Nephron (organoid): ENCODE measurements around the gene KMT2D.

Experiments
- H3K27ac Mint-ChIP-seq, 3 experiments: 2 replicates each; pipeline ENCODE4 v1.8.0; 2020; ENCODE audit warnings: mixed read lengths in 3 of 3, mild to moderate bottlenecking in 2 of 3, moderate library complexity in 1 of 3
- H3K27me3 Mint-ChIP-seq: 2 replicates; pipeline ENCODE4 v1.8.0; 2021; ENCODE audit warnings: low read depth, mild to moderate bottlenecking, moderate library complexity, mixed read lengths
- H3K36me3 Mint-ChIP-seq: 2 replicates; pipeline ENCODE4 v1.8.0; 2020; ENCODE audit warnings: low read depth, mixed read lengths
- H3K4me1 Mint-ChIP-seq: 2 replicates; pipeline ENCODE4 v1.8.0; 2020; ENCODE audit warnings: mixed read lengths
- H3K4me3 Mint-ChIP-seq, 3 experiments: 2 replicates each; pipeline ENCODE4 v1.8.0; 2020; ENCODE audit warnings: mild to moderate bottlenecking in 3 of 3, mixed read lengths in 3 of 3, moderate library complexity in 2 of 3
- H3K9me3 Mint-ChIP-seq: 2 replicates; pipeline ENCODE4 v1.8.0; 2020; ENCODE audit warnings: mixed read lengths
- TF ChIP-seq, protein P1 (sequence below), 3 experiments: fragments of 200-600 bp; sonication (generic); IDR thresholded peaks; one replicate each; pipeline ENCODE4 v1.5.0; 2021; ENCODE audit warnings: antibody characterized with exemption in 3 of 3; ENCODE audit not compliant: unreplicated experiment in 3 of 3

KMT2D gene

DNA sequence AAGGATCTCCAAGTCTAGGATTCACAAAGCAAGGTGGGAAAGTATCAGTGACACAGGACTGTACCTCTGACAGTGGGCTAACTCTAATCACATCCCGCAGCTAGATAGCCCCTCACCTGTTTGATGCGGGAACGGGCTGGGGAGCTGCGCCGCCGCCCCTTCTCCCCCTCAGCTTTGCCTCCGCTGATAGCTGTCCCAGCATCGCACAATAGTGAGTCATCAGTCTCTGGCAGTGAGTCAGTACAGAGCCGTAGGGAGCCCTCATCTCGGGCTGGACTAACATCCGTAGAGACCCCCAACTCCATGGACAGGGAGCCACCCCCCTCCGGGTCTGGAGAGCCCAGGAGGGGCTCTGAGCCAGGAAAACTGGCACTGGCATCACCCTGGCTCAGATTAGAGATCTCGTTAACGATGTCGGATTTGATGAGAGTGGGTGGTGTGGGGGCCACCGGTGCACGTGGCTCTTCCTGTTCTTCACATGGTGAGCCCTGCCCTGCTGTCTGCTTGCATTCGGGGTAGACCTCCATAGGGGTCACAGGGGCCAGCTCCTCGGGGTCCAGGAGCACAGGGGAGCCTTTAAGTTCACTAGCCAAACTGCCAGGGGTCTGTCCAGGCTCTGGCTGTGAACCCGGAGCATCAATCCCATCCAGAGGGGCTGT lies 10.9 kb downstream of the KMT2D start:
- TF ChIP-seq, protein P1, sequence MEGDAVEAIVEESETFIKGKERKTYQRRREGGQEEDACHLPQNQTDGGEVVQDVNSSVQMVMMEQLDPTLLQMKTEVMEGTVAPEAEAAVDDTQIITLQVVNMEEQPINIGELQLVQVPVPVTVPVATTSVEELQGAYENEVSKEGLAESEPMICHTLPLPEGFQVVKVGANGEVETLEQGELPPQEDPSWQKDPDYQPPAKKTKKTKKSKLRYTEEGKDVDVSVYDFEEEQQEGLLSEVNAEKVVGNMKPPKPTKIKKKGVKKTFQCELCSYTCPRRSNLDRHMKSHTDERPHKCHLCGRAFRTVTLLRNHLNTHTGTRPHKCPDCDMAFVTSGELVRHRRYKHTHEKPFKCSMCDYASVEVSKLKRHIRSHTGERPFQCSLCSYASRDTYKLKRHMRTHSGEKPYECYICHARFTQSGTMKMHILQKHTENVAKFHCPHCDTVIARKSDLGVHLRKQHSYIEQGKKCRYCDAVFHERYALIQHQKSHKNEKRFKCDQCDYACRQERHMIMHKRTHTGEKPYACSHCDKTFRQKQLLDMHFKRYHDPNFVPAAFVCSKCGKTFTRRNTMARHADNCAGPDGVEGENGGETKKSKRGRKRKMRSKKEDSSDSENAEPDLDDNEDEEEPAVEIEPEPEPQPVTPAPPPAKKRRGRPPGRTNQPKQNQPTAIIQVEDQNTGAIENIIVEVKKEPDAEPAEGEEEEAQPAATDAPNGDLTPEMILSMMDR (IDR thresholded peaks at IDR 0.05; ENCODE audit: unreplicated experiment in 3 of 3) = no peak
- H3K4me1 Mint-ChIP-seq = no peaks in the 10 kb centered on the region
- no peak overlapping the region for H3K4me3 Mint-ChIP-seq
- H3K27me3 Mint-ChIP-seq = no peaks in the 10 kb centered on the region
- H3K27ac Mint-ChIP-seq = no peak overlapping the region
- no peaks in the 10 kb centered on the region for H3K9me3 Mint-ChIP-seq
- peaks cover 90% of the 10 kb centered on the region for H3K36me3 Mint-ChIP-seq

DNA sequence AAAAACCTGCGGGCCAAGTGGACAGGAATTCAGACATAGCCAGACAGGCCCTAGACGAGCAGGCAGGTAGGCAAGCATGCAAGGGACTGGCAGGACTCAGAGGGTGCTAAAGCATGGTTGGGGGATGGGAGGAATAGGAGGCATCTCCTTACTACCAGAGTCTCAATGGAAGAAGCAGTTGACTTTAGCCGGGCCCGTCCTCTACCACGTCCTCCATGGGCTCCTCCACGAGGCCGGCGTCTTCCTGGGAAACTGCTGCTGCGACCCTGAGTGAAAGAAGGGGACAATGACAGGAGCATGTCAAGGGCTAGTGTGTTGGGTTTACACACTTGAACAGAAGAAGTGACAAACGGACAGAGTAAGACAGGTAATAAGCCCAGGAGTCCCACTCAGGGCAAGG lies 11.6 kb downstream of the KMT2D start:
- TF ChIP-seq, protein P1 (IDR thresholded peaks at IDR 0.05; ENCODE audit: unreplicated experiment in 3 of 3) = no peak

DNA sequence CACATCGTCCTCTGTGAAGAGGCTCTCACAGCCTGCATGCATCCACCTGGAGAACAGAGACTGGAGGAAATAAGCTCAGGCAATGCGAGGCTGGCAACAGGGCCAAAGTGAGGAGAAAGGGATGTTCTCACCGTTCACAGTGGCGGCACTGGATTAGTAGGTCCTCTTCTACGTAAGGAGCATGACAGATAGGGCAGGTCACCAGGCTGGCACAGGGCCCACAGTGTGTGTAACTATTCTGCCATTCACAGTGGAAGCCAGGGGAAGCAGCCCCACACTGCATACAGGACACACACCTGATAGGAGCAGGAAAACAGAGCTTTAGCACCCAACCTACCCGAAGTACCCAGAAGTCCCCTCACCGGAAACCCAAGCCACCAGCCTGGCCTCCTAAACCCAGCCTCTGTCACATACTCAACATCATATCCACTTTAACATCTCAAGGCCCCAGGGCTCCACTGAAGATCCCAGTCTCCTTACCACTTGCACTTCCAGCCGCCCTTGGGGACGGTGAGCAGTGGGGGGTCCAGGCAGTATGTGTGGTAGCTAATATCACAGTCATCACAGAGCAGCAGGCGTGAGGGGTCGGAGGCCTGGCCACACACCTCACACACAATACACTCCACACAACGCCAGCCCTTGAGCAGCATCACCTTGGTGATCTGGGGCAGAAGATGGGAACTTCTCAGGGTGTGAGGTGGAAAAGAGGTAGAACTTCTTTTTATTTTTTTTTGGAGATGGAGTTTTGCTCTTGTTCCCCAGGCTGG lies 14.3 kb downstream of the KMT2D start:
- Mint-ChIP-seq H3K27me3 (no peaks in the 10 kb centered on the region), H3K4me3 (no peak overlapping the region), H3K9me3 (no peaks in the 10 kb centered on the region), H3K4me1 (no peaks in the 10 kb centered on the region), H3K27ac (no peak overlapping the region), H3K36me3 (peaks cover 86% of the 10 kb centered on the region)
- TF ChIP-seq, protein P1 (IDR thresholded peaks at IDR 0.05; ENCODE audit: unreplicated experiment in 3 of 3) = no peak

More for the DNA sequence above, 11.6 kb downstream of the KMT2D start:
- no peaks in the 10 kb centered on the region for H3K9me3 Mint-ChIP-seq
- H3K27ac Mint-ChIP-seq = no peak overlapping the region
- peaks cover 90% of the 10 kb centered on the region for H3K36me3 Mint-ChIP-seq
- no peaks in the 10 kb centered on the region for H3K4me1 Mint-ChIP-seq
- H3K27me3 Mint-ChIP-seq = no peaks in the 10 kb centered on the region
- no peak overlapping the region for H3K4me3 Mint-ChIP-seq

DNA sequence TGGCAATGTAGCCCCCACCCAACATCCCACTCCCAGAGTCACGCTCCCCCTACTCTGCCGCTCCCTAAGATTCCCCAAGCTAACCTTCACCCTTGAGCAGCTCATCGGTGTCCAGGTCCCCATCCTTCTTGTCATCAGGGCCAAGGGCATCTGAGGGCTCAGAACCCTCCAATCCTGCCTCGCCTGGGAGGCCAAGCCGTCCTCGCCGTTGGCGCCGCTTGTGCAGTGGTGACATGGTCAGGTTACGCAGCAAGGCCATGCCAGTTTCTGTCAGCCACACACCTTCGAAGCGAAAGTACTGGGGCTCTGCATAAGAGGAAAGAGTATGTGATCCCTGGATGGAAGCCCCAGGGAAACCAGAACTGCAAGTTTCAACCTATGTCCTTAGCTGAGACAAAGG lies 15.9 kb downstream of the KMT2D start:
- Mint-ChIP-seq H3K4me3 (no peak overlapping the region), H3K27me3 (no peaks in the 10 kb centered on the region), H3K27ac (no peak overlapping the region), H3K36me3 (peaks cover 81% of the 10 kb centered on the region), H3K4me1 (no peaks in the 10 kb centered on the region), H3K9me3 (no peaks in the 10 kb centered on the region)
- TF ChIP-seq, protein P1 (IDR thresholded peaks at IDR 0.05; ENCODE audit: unreplicated experiment in 3 of 3) = no peak

DNA sequence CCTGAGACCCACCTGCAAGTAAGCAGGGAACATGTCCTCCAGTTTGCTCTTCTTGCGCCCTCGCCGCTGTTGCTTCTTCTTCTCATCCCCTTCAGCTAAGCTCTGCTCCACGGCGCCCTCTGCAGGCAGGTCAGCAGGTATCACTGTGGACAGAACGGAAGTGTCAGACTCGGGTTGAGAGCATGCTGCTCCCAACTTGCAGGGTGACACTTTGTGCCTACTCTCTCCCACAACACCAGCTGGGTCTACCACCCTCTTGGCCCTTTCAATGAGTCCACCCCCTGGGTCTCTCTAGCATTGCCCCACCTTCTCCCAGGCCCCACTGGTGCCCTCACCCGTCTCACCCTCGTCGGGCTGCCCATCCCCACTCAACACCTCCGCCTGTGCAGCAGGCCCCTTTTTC lies 16.7 kb downstream of the KMT2D start:
- Mint-ChIP-seq H3K27me3 (no peaks in the 10 kb centered on the region), H3K4me1 (no peaks in the 10 kb centered on the region), H3K27ac (no peak overlapping the region), H3K36me3 (peaks cover 75% of the 10 kb centered on the region), H3K4me3 (no peak overlapping the region), H3K9me3 (no peaks in the 10 kb centered on the region)
- TF ChIP-seq, protein P1 (IDR thresholded peaks at IDR 0.05; ENCODE audit: unreplicated experiment in 3 of 3) = peak; percentile 43 to 55 (median 46)
